ENCODE data around the gene CCL4. TPM values are rescaled to one million over a fixed set of nuclear protein-coding genes. Genes with fewer than 3 reads are reported as not detected.

The CCL4 gene
- polyA plus RNA-seq, 1 donor from 2014 or later, result not detected

- Histone ChIP-seq H2AFZ (ENCODE audit: low read depth, low read length) (no peak overlapping the region), H3K79me2 (replicated peaks; ENCODE audit: insufficient read depth, low read length) (no peaks in the 10 kb centered on the region), H3K36me3 (ENCODE audit: insufficient read depth, low read length) (no peaks in the 10 kb centered on the region), H3K9me3 (ENCODE audit: low read length) (no peaks in the 10 kb centered on the region), H3K4me2 (ENCODE audit: low read length) (no peak overlapping the region), H4K20me1 (ENCODE audit: insufficient read depth) (no peaks in the 10 kb centered on the region), H3K9ac (ENCODE audit: low read length) (no peak overlapping the region), H3K27ac (ENCODE audit: low read length) (no peak overlapping the region), H3K9me2 (ENCODE audit: insufficient read depth, low read length) (no peaks in the 10 kb centered on the region), H3F3A (ENCODE audit: insufficient read depth, low read length, poor library complexity, severe bottlenecking) (no peaks in the 10 kb centered on the region), H3K4me3 (ENCODE audit: low read length) (no peak overlapping the region), H3K27me3 (ENCODE audit: insufficient read depth, low read depth, low read length) (no peaks in the 10 kb centered on the region)
- TF ChIP-seq EZH2 (IDR thresholded peaks at IDR 0.05; ENCODE audit: borderline replicate concordance, insufficient read depth, low read length, poor library complexity, severe bottlenecking) (no peak), SMC3 (conservative IDR thresholded peaks at IDR 0.05; ENCODE audit: poor library complexity) (no peak), EP300 (conservative IDR thresholded peaks at IDR 0.05; ENCODE audit: poor library complexity, severe bottlenecking) (no peak), CTCF (IDR thresholded peaks at IDR 0.05; ENCODE audit: poor library complexity, severe bottlenecking) (no peak)
These were observed 26.0 kb downstream of the CCL4 start for GRCh38 chr17:36129616-36130015.

DNA sequence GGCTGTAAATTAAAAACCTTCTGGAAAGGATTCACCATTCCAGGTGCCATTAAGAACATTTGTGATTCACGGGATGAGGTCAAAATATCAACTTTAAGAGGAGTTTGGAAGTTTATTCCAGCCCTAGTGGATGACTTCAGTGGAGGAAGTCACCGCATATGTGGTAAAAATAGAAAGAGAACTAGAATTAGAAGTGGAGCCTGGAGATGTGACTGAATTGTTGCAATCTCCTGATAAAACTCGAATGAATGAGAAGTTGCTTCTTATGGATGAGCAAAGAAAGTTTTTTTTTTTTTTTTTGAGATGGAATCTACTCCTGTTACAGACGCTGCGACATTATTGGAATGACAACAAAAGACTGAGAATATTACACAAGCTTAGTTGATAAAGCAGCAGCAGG lies 26.7 kb downstream of the CCL4 start:
- Histone ChIP-seq H3K9me2 (ENCODE audit: insufficient read depth, low read length) (no peaks in the 10 kb centered on the region), H3F3A (ENCODE audit: insufficient read depth, low read length, poor library complexity, severe bottlenecking) (no peaks in the 10 kb centered on the region), H3K4me3 (ENCODE audit: low read length) (no peak overlapping the region), H3K36me3 (ENCODE audit: insufficient read depth, low read length) (no peaks in the 10 kb centered on the region), H3K79me2 (replicated peaks; ENCODE audit: insufficient read depth, low read length) (no peaks in the 10 kb centered on the region), H4K20me1 (ENCODE audit: insufficient read depth) (no peaks in the 10 kb centered on the region), H3K4me2 (ENCODE audit: low read length) (no peak overlapping the region), H2AFZ (ENCODE audit: low read depth, low read length) (no peak overlapping the region), H3K27me3 (ENCODE audit: insufficient read depth, low read depth, low read length) (no peaks in the 10 kb centered on the region), H3K27ac (ENCODE audit: low read length) (no peak overlapping the region), H3K9me3 (ENCODE audit: low read length) (no peaks in the 10 kb centered on the region), H3K9ac (ENCODE audit: low read length) (no peak overlapping the region)
- TF ChIP-seq CTCF (IDR thresholded peaks at IDR 0.05; ENCODE audit: poor library complexity, severe bottlenecking) (no peak), POLR2AphosphoS5 (IDR thresholded peaks at IDR 0.05) (no peak)

DNA sequence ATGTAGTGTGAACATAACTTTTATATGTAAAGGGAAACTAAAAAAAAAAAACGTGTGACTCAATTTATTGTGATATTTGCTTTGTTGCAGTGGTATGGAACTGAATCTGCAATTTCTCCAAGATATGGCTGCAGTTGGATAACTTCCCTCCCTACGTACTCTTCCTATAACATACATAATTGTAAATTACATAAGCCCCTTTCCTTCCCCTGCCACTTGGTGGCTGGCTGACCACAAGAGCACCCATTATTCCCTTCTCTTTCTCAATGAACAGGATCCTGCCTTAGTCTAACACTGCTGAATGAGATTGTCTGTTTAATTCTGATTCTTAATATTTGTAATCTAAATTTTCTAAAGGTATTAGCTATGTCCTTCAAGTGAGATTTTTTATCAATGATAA lies 27.8 kb downstream of the CCL4 start:
- Histone ChIP-seq H3K9me2 (ENCODE audit: insufficient read depth, low read length) (no peaks in the 10 kb centered on the region), H3K4me2 (ENCODE audit: low read length) (no peak overlapping the region), H3K4me3 (ENCODE audit: low read length) (no peak overlapping the region), H3K9me3 (ENCODE audit: low read length) (no peaks in the 10 kb centered on the region), H4K20me1 (ENCODE audit: insufficient read depth) (no peaks in the 10 kb centered on the region), H3K27ac (ENCODE audit: low read length) (no peak overlapping the region), H3K36me3 (ENCODE audit: insufficient read depth, low read length) (no peaks in the 10 kb centered on the region), H3F3A (ENCODE audit: insufficient read depth, low read length, poor library complexity, severe bottlenecking) (no peaks in the 10 kb centered on the region), H3K9ac (ENCODE audit: low read length) (no peak overlapping the region), H3K79me2 (replicated peaks; ENCODE audit: insufficient read depth, low read length) (no peaks in the 10 kb centered on the region), H2AFZ (ENCODE audit: low read depth, low read length) (no peak overlapping the region), H3K27me3 (ENCODE audit: insufficient read depth, low read depth, low read length) (no peaks in the 10 kb centered on the region)
- TF ChIP-seq EP300 (conservative IDR thresholded peaks at IDR 0.05; ENCODE audit: poor library complexity, severe bottlenecking) (no peak), POLR2AphosphoS5 (IDR thresholded peaks at IDR 0.05) (no peak), EZH2 (IDR thresholded peaks at IDR 0.05; ENCODE audit: borderline replicate concordance, insufficient read depth, low read length, poor library complexity, severe bottlenecking) (no peak), TAF1 (IDR thresholded peaks at IDR 0.05; ENCODE audit: low read depth) (no peak), CTCF (IDR thresholded peaks at IDR 0.05; ENCODE audit: poor library complexity, severe bottlenecking) (no peak), RAD21 (conservative IDR thresholded peaks at IDR 0.05) (no peak), SMC3 (conservative IDR thresholded peaks at IDR 0.05; ENCODE audit: poor library complexity) (no peak)
- TF ChIP-seq, protein P1, sequence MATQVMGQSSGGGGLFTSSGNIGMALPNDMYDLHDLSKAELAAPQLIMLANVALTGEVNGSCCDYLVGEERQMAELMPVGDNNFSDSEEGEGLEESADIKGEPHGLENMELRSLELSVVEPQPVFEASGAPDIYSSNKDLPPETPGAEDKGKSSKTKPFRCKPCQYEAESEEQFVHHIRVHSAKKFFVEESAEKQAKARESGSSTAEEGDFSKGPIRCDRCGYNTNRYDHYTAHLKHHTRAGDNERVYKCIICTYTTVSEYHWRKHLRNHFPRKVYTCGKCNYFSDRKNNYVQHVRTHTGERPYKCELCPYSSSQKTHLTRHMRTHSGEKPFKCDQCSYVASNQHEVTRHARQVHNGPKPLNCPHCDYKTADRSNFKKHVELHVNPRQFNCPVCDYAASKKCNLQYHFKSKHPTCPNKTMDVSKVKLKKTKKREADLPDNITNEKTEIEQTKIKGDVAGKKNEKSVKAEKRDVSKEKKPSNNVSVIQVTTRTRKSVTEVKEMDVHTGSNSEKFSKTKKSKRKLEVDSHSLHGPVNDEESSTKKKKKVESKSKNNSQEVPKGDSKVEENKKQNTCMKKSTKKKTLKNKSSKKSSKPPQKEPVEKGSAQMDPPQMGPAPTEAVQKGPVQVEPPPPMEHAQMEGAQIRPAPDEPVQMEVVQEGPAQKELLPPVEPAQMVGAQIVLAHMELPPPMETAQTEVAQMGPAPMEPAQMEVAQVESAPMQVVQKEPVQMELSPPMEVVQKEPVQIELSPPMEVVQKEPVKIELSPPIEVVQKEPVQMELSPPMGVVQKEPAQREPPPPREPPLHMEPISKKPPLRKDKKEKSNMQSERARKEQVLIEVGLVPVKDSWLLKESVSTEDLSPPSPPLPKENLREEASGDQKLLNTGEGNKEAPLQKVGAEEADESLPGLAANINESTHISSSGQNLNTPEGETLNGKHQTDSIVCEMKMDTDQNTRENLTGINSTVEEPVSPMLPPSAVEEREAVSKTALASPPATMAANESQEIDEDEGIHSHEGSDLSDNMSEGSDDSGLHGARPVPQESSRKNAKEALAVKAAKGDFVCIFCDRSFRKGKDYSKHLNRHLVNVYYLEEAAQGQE (IDR thresholded peaks at IDR 0.05; ENCODE audit: borderline replicate concordance), result no peak

Data from neural cell (in vitro differentiated cells).